ENCODE results near the gene CYB561D1.
"Not testable (repeated sequence)": the region's sequence is repeated elsewhere in the genome, so short reads cannot be mapped to it uniquely, and the experiment has no call there.

Gene CYB561D1, protein sequence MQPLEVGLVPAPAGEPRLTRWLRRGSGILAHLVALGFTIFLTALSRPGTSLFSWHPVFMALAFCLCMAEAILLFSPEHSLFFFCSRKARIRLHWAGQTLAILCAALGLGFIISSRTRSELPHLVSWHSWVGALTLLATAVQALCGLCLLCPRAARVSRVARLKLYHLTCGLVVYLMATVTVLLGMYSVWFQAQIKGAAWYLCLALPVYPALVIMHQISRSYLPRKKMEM

DNA sequence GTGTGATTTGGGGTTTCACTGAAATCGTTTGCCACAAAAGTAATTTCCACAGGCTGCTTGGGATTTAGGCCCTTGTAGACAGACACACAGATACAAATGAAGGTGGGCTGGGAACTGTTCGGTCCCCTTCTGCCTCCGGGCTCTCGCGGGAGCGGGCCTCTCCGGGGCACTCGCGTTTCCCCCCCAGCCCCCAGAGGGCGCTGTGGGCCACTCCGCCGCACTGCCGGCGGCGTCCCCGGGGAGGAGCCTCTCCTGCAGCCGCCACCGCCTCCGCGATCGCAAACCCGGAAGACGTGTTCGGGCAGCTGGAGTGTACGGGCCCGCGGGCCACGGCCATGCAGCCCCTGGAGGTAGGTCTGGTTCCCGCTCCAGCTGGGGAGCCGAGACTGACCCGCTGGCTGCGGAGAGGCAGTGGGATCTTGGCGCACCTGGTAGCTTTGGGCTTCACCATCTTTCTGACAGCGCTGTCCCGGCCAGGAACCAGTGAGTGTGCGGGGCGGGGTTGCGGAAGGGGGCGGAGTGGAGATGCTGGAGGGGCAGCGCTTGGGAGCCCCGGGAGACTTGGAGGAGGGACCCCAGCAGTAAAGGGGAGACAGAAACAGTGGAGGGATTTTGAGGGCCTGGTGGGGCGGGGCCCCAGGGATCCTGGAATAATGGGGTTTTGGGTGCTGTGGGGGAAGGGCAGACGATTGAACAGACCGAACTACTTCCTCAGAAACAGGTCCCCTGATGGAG lies at the start of gene CYB561D1:
CYB561D1 (plus strand) TSS at position 290 of the 735 bp plus-strand sequence; CDS start at position 336, 46 bp downstream.
- POLR2A ChIA-PET (ENCODE audit: low non-redundant PET) = interaction anchor here (0.5 to 0.6 kb wide), 2 partner anchors 62 to 463 kb away, joined by 3 read pairs; no protein-coding TSS in a partner anchor
- TF ChIP-seq, protein P1, sequence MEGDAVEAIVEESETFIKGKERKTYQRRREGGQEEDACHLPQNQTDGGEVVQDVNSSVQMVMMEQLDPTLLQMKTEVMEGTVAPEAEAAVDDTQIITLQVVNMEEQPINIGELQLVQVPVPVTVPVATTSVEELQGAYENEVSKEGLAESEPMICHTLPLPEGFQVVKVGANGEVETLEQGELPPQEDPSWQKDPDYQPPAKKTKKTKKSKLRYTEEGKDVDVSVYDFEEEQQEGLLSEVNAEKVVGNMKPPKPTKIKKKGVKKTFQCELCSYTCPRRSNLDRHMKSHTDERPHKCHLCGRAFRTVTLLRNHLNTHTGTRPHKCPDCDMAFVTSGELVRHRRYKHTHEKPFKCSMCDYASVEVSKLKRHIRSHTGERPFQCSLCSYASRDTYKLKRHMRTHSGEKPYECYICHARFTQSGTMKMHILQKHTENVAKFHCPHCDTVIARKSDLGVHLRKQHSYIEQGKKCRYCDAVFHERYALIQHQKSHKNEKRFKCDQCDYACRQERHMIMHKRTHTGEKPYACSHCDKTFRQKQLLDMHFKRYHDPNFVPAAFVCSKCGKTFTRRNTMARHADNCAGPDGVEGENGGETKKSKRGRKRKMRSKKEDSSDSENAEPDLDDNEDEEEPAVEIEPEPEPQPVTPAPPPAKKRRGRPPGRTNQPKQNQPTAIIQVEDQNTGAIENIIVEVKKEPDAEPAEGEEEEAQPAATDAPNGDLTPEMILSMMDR (conservative IDR thresholded peaks at IDR 0.05; ENCODE audit: low read depth) = peak; percentile 96
- DNase-seq (ENCODE audit: low spot score) = peak; percentile 85
- peak within 1 kb of the TSS; percentile 83 for H3K27ac ChIP-seq
- CTCF ChIA-PET = interaction anchor here (0.6 to 10.6 kb wide), 13 partner anchors 11 to 332 kb away, joined by 3 to 180 read pairs (median 4); partner anchors contain the start of genes AMIGO1 and PSMA5

DNA sequence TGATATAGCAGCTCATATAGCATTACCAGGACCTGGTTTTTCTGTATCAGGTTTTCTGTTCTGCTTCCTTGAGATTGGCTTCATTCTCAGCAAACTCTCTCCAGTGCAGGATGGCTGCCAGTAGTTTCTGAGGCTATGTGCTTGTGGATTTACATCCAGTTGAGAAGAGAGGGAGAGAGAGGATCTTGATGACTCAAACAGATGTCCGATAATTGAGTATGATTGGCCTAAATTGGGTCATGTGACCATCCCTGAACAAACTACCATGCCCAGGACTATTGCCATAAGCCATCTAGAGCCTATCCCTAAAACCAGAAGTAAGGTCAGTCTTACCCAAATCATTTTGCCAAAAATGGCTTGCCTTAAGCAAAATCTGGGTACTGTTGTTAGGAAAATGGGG lies 49.5 kb upstream of the CYB561D1 start:
- no peak for DNase-seq (ENCODE audit: low spot score)
- POLR2A ChIA-PET (ENCODE audit: low non-redundant PET) = no interaction called here

DNA sequence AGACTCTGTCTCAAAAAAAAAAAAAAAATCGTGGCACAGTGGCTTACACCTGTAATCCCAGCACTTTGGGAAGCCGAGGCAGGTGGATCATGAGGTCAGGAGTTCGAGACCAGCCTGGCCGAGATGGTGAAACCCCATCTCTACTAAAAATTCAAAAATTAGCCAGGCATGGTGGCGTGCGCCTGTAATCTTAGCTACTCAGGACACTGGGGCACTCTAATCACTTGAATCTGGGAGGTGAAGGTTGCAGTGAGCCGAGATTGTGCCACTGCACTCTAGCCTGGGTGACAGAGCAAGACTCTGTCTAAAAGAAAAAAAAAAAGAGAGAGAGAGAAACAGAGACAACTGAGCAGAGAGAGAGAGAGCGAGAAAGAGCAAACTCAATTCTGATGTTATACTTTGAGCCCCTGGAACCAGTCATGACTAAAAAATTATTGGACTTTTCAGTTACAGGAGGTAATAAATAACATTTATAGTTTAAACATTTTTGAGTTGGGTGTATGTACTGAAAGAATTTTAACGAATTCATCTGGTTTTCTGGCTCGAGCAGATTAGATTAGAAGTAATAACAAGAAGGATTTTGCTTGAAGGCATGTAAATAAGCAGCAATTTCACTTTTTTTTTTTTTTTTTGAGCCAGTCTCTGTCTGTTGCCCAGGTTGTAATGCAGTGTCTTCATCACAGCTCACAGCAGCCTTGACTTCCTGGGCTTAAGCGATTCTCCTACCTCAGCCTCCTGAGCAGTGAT lies 47.8 kb upstream of the CYB561D1 start:
- POLR2A ChIA-PET (ENCODE audit: low non-redundant PET); DNase-seq (ENCODE audit: low spot score); CTCF ChIA-PET; H3K27ac ChIP-seq: not testable (repeated sequence)

More for the DNA sequence above, 49.5 kb upstream of the CYB561D1 start:
- TF ChIP-seq, protein P1 (conservative IDR thresholded peaks at IDR 0.05; ENCODE audit: low read depth) = no peak
- CTCF ChIA-PET = no interaction called here
- no peak overlapping the region for H3K27ac ChIP-seq

DNA sequence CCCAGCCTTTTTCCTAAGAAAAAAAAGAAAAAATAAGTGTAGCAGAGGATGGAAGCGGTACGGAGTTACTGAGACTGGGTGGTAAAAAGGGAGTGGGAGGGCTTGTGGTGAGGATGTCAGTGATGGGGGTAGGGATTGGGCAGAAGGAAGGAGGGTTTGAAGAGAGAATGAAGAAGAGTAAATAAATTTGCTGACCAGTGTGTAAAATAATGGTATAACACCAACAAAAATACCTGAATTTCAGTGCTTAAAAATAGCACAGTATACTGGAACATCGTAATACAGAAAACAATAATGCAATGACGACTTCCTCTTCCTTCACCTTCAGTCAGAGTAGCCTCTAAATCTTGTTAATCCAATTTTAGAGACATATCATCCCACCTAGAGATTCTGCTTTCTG lies 46.4 kb upstream of the CYB561D1 start:
- TF ChIP-seq, protein P1 (conservative IDR thresholded peaks at IDR 0.05; ENCODE audit: low read depth) = no peak
- POLR2A ChIA-PET (ENCODE audit: low non-redundant PET) = no interaction called here
- CTCF ChIA-PET = no interaction called here
- DNase-seq (ENCODE audit: low spot score) = no peak
- no peak overlapping the region for H3K27ac ChIP-seq

DNA sequence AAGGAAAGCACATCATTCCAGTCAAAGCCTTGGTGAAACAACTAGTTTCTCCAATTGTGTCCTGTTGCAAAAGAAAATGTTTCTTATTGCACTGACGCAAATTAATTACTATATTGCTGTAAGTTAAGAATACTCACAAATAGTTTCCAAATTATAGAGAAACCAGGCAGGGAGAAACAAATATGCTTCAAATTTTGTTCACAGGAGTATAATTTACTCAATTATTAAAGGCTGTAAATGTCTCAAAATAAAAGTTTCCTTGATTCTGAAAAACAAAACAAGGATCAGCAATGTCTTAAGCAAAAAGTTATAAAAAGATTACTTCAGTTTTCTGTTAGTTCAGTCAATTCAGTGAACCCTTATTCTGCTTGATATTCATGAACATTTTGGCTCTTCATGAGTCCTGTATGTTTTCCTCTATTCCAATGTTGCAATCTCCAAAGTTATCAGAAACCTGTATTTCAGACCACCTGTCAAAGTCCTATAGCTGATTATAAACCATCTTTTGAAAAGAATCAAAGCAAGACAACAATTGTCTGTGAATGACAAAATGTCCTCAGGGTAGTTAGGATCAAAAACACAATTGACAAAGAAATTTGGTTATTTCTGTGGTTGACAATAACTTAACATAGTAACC lies 39.3 kb upstream of the CYB561D1 start:
- CTCF ChIA-PET = interaction anchor here (0.6 kb wide), 1 partner anchor 742 kb away, joined by 3 read pairs; no protein-coding TSS in a partner anchor
- POLR2A ChIA-PET (ENCODE audit: low non-redundant PET) = no interaction called here
- DNase-seq (ENCODE audit: low spot score) = no peak
- TF ChIP-seq, protein P1 (conservative IDR thresholded peaks at IDR 0.05; ENCODE audit: low read depth) = no peak
- no peak overlapping the region for H3K27ac ChIP-seq

DNA sequence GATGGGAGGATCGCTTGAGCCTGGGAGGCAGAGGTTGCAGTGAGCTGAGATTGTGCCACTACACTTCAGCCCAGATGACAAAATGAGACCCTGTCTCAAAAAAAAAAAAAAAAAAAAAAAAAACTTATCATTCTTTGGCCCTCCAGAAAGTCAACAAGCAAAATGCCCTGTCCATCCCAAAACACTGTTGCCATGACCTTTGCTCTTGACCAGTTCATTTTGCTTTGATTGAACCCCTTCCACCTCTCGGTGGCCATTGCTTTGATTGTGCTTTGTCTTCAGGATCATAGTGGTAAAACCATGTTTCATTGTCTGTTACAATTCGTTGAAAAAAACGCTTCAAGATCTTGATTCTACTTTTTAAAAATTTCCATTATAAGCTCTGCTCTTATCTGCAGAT lies 36.1 kb upstream of the CYB561D1 start:
- ChIA-PET POLR2A (ENCODE audit: low non-redundant PET) (no interaction called here), CTCF (no interaction called here)
- TF ChIP-seq, protein P1 (conservative IDR thresholded peaks at IDR 0.05; ENCODE audit: low read depth) = no peak
- DNase-seq (ENCODE audit: low spot score) = no peak
- H3K27ac ChIP-seq = no peak overlapping the region

Data from RWPE1 (cell line).